Ishikawa (cell line): ENCODE data around the gene S100A1.

Experiments used
- CEBPB ChIP-seq: IDR thresholded peaks from 2 replicates; pipeline ENCODE4 v1.6.1; 2012
- CREB1 ChIP-seq: IDR thresholded peaks from 2 replicates; pipeline ENCODE4 v1.6.1; 2012; ENCODE audit warnings: low read depth
- EGR1 ChIP-seq: IDR thresholded peaks from 2 replicates; pipeline ENCODE4 v1.6.1; 2012
- EP300 ChIP-seq: IDR thresholded peaks from 2 replicates; pipeline ENCODE4 v1.6.1; 2012; ENCODE audit warnings: borderline replicate concordance
- FOXM1 ChIP-seq: IDR thresholded peaks from 2 replicates; pipeline ENCODE4 v1.6.1; 2012; ENCODE audit warnings: low read depth, borderline replicate concordance
- NFIC ChIP-seq: IDR thresholded peaks from 2 replicates; pipeline ENCODE4 v1.6.1; 2012
- RAD21 ChIP-seq: IDR thresholded peaks from 2 replicates; pipeline ENCODE4 v1.6.1; 2012; ENCODE audit warnings: low read depth
- TAF1 ChIP-seq: IDR thresholded peaks from 2 replicates; pipeline ENCODE4 v1.6.1; 2012; ENCODE audit warnings: low read depth, mild to moderate bottlenecking
- TCF12 ChIP-seq: IDR thresholded peaks from 2 replicates; pipeline ENCODE4 v1.6.1; 2012; ENCODE audit warnings: low read depth
- TEAD4 ChIP-seq: IDR thresholded peaks from 2 replicates; pipeline ENCODE4 v1.6.1; 2012
- YY1 ChIP-seq: IDR thresholded peaks from 2 replicates; pipeline ENCODE4 v1.6.1; 2012; ENCODE audit warnings: low read depth
- ZBTB7A ChIP-seq: IDR thresholded peaks from 2 replicates; pipeline ENCODE4 v1.6.1; 2012; ENCODE audit warnings: low read depth
- TF ChIP-seq, protein P1 (sequence below): IDR thresholded peaks from 2 replicates; pipeline ENCODE4 v1.6.1; 2012; ENCODE audit warnings: low read depth, mild to moderate bottlenecking
- TF ChIP-seq, protein P2 (sequence below): IDR thresholded peaks from 2 replicates; pipeline ENCODE4 v1.6.1; 2012
- TF ChIP-seq, protein P3 (sequence below): IDR thresholded peaks from 2 replicates; pipeline ENCODE4 v1.6.1; 2012

The S100A1 gene

DNA sequence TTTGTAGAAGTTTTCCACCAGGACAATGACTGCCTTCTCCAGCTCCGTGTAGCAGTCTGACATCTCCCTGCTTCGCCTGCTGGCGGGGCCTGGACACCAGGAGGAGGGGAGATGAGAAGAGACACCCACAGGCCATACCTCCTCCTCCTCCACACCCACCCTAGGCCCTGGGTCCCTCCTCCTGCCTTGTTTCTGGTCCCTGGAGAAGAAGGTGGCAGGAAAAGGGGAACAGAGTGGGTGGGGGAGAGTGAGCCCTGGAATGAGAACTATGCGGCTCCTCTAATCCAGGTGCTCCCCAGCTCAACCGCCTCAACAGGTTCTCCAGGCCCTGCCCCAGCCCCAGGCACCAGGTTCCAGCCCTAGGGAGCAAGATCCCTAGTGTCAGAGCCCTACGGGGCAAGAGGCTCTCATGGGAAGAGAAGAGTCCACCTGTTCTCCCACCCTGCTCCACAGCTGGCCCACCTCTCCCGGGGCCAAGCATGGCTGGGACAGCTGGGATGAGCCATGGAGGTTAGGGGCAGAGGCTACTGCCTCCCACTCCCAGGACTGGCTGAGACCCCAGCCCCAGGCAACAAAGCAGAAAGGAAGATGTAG, 20.0 kb upstream of the S100A1 start:
- peak; percentile 32; the same call in 1 of the 2 replicates for TF ChIP-seq TCF12
- no peak for TF ChIP-seq NFIC
- peak; percentile 91 for TF ChIP-seq TEAD4
- TF ChIP-seq CEBPB = no peak
- no peak for TF ChIP-seq YY1
- TF ChIP-seq TAF1 = no peak
- TF ChIP-seq EGR1 = no peak
- no peak for TF ChIP-seq RAD21
- TF ChIP-seq, protein P1, sequence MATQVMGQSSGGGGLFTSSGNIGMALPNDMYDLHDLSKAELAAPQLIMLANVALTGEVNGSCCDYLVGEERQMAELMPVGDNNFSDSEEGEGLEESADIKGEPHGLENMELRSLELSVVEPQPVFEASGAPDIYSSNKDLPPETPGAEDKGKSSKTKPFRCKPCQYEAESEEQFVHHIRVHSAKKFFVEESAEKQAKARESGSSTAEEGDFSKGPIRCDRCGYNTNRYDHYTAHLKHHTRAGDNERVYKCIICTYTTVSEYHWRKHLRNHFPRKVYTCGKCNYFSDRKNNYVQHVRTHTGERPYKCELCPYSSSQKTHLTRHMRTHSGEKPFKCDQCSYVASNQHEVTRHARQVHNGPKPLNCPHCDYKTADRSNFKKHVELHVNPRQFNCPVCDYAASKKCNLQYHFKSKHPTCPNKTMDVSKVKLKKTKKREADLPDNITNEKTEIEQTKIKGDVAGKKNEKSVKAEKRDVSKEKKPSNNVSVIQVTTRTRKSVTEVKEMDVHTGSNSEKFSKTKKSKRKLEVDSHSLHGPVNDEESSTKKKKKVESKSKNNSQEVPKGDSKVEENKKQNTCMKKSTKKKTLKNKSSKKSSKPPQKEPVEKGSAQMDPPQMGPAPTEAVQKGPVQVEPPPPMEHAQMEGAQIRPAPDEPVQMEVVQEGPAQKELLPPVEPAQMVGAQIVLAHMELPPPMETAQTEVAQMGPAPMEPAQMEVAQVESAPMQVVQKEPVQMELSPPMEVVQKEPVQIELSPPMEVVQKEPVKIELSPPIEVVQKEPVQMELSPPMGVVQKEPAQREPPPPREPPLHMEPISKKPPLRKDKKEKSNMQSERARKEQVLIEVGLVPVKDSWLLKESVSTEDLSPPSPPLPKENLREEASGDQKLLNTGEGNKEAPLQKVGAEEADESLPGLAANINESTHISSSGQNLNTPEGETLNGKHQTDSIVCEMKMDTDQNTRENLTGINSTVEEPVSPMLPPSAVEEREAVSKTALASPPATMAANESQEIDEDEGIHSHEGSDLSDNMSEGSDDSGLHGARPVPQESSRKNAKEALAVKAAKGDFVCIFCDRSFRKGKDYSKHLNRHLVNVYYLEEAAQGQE = no peak
- no peak for TF ChIP-seq CREB1
- peak; percentile 30; the same call in 1 of the 2 replicates for TF ChIP-seq EP300
- no peak for TF ChIP-seq FOXM1
- TF ChIP-seq, protein P2, sequence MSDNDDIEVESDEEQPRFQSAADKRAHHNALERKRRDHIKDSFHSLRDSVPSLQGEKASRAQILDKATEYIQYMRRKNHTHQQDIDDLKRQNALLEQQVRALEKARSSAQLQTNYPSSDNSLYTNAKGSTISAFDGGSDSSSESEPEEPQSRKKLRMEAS = no peak
- TF ChIP-seq, protein P3, sequence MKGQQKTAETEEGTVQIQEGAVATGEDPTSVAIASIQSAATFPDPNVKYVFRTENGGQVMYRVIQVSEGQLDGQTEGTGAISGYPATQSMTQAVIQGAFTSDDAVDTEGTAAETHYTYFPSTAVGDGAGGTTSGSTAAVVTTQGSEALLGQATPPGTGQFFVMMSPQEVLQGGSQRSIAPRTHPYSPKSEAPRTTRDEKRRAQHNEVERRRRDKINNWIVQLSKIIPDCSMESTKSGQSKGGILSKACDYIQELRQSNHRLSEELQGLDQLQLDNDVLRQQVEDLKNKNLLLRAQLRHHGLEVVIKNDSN = no peak

DNA sequence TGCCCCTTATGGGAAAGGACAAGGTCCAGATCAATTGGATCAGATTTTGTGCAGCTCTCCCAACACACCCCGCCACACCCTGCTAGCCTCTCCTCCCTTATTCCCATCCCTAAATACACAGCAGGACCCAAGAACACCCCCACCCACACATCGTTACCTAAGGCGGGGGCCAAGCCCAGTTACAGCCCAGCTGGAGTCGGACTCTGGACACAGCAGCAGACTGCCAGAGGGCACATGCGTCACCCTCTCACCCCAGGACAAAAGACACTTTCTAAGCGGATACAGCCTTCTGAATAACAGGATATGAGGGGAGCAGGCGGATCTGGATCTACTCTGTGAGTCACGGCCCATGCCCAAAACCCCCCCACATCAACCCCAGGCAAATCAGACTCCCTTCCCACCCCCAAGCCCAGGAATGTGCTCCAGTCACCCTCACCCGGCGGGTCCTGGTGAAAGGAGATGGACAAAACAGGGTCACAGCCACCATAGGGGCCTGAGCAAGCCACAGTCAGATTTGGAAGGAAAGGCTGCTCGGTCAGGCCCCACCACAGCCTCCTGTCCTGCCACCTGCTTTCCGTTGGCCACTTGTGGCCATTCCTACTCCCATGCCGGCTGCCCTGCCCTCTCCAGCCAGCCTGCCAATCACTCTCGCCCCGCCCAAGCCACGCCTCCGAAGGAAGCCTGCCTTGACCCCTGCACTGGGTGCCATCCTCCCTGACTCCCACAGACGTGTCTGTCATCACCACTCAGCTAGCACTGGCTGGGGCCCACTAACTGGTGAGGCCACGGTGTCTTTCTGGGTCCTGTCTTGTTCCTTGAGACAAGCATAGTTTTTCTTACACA, 19.3 kb upstream of the S100A1 start:
- TF ChIP-seq TAF1 (no peak), ZBTB7A (peak; percentile 53; the same call in 1 of the 2 replicates), TCF12 (peak; percentile 84), CREB1 (no peak), NFIC (peak; percentile 21; the same call in 1 of the 2 replicates), RAD21 (no peak), EGR1 (peak; percentile 36), YY1 (0 out of 2 replicates have a peak, but pooled peaks have one; percentile 42), CEBPB (no peak), FOXM1 (peak; percentile 39; the same call in 1 of the 2 replicates), EP300 (peak; percentile 48; the same call in 1 of the 2 replicates), TEAD4 (peak; percentile 89)
- TF ChIP-seq, protein P3 = no peak
- TF ChIP-seq, protein P2 = peak; percentile 53; the same call in 1 of the 2 replicates
- TF ChIP-seq, protein P1 = no peak

DNA sequence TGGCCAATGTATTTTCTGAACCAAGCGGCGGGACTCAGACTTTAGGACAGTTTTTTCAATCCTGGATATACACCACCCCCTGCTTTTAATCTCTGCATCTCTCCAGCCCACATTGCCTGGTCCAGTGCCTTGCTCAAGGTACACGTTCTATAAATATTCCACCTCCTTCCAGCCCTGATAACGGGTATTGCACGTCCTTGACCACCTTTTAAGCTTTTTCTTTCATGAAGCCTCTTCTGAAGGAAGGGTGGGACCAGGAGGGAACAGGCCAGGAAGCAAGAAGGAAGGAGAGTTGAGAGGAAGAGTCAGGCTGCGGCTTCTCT, 18.7 kb upstream of the S100A1 start:
- no peak for TF ChIP-seq CREB1
- no peak for TF ChIP-seq CEBPB
- TF ChIP-seq NFIC = no peak
- TF ChIP-seq RAD21 = no peak
- TF ChIP-seq TCF12 = no peak
- no peak for TF ChIP-seq ZBTB7A
- TF ChIP-seq EGR1 = no peak
- TF ChIP-seq, protein P1 = no peak
- TF ChIP-seq FOXM1 = no peak

GRCh38 chr1:153610334-153610733, 17.9 kb upstream of the S100A1 start:
- no peak for TF ChIP-seq ZBTB7A
- no peak for TF ChIP-seq NFIC
- TF ChIP-seq, protein P1 = no peak
- TF ChIP-seq TAF1 = no peak
- no peak for TF ChIP-seq EP300
